B cell (primary cell): Measurements from ENCODE around the gene DENND2A.

Source experiments
- EZH2 ChIP-seq: IDR thresholded peaks from 2 replicates; pipeline ENCODE4 v1.6.1; 2012; ENCODE audit warnings: borderline replicate concordance, low read depth, mild to moderate bottlenecking, moderate library complexity, low read length; ENCODE audit not compliant: insufficient read depth, poor library complexity, severe bottlenecking
- TF ChIP-seq, protein P1 (sequence below): fragments of 200-600 bp; IDR thresholded peaks from one replicate; pipeline ENCODE4 v1.8.0; 2022; ENCODE audit warnings: antibody characterized with exemption, mild to moderate bottlenecking

DNA sequence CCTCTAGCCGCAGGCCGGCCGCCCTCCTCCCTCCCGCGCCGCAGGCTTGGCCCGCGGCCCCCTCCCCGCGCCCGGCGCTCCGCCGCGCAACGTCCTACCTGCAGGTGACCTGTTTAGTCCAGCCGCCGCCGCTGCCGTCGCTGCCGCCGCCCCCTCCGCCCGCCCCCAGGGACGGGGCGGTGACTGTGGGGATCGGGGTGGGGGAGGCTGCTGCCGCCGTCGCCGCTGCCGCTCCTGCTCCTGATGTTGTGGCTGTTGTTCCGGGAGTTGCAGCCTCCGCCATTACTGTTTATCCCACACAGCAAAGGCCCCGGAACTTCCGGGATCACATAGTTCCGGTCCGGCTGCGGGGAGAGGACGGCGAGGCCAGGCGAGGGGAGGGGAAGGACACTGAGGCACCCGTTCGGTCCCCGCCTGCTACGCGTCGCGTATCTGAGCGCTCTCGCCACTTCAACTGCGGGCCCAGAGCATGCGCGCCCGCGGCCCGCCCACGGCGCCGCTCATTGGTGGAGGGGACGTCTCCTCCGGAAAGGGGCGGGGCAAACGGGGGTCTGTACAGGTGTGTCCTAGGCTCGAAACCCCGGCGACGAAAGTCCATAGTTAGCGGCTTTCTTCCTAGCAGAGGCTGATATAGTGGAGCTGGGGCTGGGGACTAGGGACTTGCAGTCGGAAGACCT, 161.4 kb downstream of the DENND2A start, which contains the start of gene MKRN1:
- TF ChIP-seq, protein P1, sequence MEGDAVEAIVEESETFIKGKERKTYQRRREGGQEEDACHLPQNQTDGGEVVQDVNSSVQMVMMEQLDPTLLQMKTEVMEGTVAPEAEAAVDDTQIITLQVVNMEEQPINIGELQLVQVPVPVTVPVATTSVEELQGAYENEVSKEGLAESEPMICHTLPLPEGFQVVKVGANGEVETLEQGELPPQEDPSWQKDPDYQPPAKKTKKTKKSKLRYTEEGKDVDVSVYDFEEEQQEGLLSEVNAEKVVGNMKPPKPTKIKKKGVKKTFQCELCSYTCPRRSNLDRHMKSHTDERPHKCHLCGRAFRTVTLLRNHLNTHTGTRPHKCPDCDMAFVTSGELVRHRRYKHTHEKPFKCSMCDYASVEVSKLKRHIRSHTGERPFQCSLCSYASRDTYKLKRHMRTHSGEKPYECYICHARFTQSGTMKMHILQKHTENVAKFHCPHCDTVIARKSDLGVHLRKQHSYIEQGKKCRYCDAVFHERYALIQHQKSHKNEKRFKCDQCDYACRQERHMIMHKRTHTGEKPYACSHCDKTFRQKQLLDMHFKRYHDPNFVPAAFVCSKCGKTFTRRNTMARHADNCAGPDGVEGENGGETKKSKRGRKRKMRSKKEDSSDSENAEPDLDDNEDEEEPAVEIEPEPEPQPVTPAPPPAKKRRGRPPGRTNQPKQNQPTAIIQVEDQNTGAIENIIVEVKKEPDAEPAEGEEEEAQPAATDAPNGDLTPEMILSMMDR = no peak
- no peak for TF ChIP-seq EZH2
